ENCODE data around the gene DHPS. TPM values are rescaled to one million over a fixed set of nuclear protein-coding genes. Genes with fewer than 3 reads are reported as not detected.
"Not testable (repeated sequence)": the region's sequence is repeated elsewhere in the genome, so short reads cannot be mapped to it uniquely, and the experiment has no call there.

Gene DHPS
- total RNA-seq, 1 experiment from 2014 or later, result 86.4 TPM

- peaks cover 10% of the 10 kb centered on the region for H3K36me3 ChIP-seq (replicated peaks; ENCODE audit: control insufficient read depth, insufficient read depth, low read length)
- H3K27me3 ChIP-seq (ENCODE audit: control insufficient read depth, insufficient read depth, low read length), result no peaks in the 10 kb centered on the region
- peak overlapping the region; percentile 81 for H3K4me3 ChIP-seq (ENCODE audit: insufficient read depth, low read depth, low read length)
- no peak for DNase-seq
These were observed 14.3 kb upstream of the DHPS start for GRCh38 chr19:12695997-12696365.

GRCh38 chr19:12695514-12695913, 13.8 kb upstream of the DHPS start:
- H3K36me3 ChIP-seq (replicated peaks; ENCODE audit: control insufficient read depth, insufficient read depth, low read length), result peaks cover 9% of the 10 kb centered on the region
- DNase-seq, result no peak
- no peaks in the 10 kb centered on the region for H3K27me3 ChIP-seq (ENCODE audit: control insufficient read depth, insufficient read depth, low read length)
- peak overlapping the region; percentile 2; the same call in 1 of the 2 replicates for H3K4me3 ChIP-seq (ENCODE audit: insufficient read depth, low read depth, low read length)

GRCh38 chr19:12695096-12695495, 13.4 kb upstream of the DHPS start:
- peaks cover 8% of the 10 kb centered on the region for H3K36me3 ChIP-seq (replicated peaks; ENCODE audit: control insufficient read depth, insufficient read depth, low read length)
- no peaks in the 10 kb centered on the region for H3K27me3 ChIP-seq (ENCODE audit: control insufficient read depth, insufficient read depth, low read length)
- no peak overlapping the region for H3K4me3 ChIP-seq (ENCODE audit: insufficient read depth, low read depth, low read length)
- DNase-seq, result no peak

- DNase-seq, result peak; percentile 37
- Histone ChIP-seq H3K4me3 (ENCODE audit: insufficient read depth, low read depth, low read length) (no peak overlapping the region), H3K27me3 (ENCODE audit: control insufficient read depth, insufficient read depth, low read length) (no peaks in the 10 kb centered on the region), H3K36me3 (replicated peaks; ENCODE audit: control insufficient read depth, insufficient read depth, low read length) (peaks cover 4% of the 10 kb centered on the region)
These were observed 13.0 kb upstream of the DHPS start for GRCh38 chr19:12694641-12695040.

- no peak for DNase-seq
These were observed 11.3 kb upstream of the DHPS start for GRCh38 chr19:12692960-12693359.

GRCh38 chr19:12689581-12690216, 8.0 kb upstream of the DHPS start:
- no peak overlapping the region for H3K4me3 ChIP-seq (ENCODE audit: insufficient read depth, low read depth, low read length)
- peaks cover 2% of the 10 kb centered on the region; the same call in 1 of the 2 replicates for H3K36me3 ChIP-seq (replicated peaks; ENCODE audit: control insufficient read depth, insufficient read depth, low read length)
- H3K27me3 ChIP-seq (ENCODE audit: control insufficient read depth, insufficient read depth, low read length), result no peaks in the 10 kb centered on the region
- DNase-seq, result peak; percentile 52

More at GRCh38 chr19:12692960-12693359, 11.3 kb upstream of the DHPS start:
- Histone ChIP-seq H3K27me3 (ENCODE audit: control insufficient read depth, insufficient read depth, low read length) (no peaks in the 10 kb centered on the region), H3K36me3 (replicated peaks; ENCODE audit: control insufficient read depth, insufficient read depth, low read length) (peaks cover 2% of the 10 kb centered on the region; the same call in 1 of the 2 replicates), H3K4me3 (ENCODE audit: insufficient read depth, low read depth, low read length) (no peak overlapping the region)

- peaks cover 2% of the 10 kb centered on the region; the same call in 1 of the 2 replicates for H3K36me3 ChIP-seq (replicated peaks; ENCODE audit: control insufficient read depth, insufficient read depth, low read length)
- DNase-seq, result no peak
- no peak overlapping the region for H3K4me3 ChIP-seq (ENCODE audit: insufficient read depth, low read depth, low read length)
- H3K27me3 ChIP-seq (ENCODE audit: control insufficient read depth, insufficient read depth, low read length), result no peaks in the 10 kb centered on the region
These were observed 7.3 kb upstream of the DHPS start for GRCh38 chr19:12689012-12689411.

- Histone ChIP-seq H3K27me3 (ENCODE audit: control insufficient read depth, insufficient read depth, low read length) (no peaks in the 10 kb centered on the region), H3K4me3 (ENCODE audit: insufficient read depth, low read depth, low read length) (no peak within 1 kb of the TSS), H3K36me3 (replicated peaks; ENCODE audit: control insufficient read depth, insufficient read depth, low read length) (no peaks in the 10 kb centered on the region)
- peak; percentile 56 for DNase-seq
These were observed 6.0 kb upstream of the DHPS start, which contains the start of gene GNG14 for GRCh38 chr19:12687496-12688196. GNG14 (plus strand) TSS chr19:12687998; CDS start chr19:12688049, 51 bp downstream.

GRCh38 chr19:12685831-12686230, 4.2 kb upstream of the DHPS start:
- H3K4me3 ChIP-seq (ENCODE audit: insufficient read depth, low read depth, low read length), result no peak overlapping the region
- no peak for DNase-seq
- H3K36me3 ChIP-seq (replicated peaks; ENCODE audit: control insufficient read depth, insufficient read depth, low read length), result no peaks in the 10 kb centered on the region
- no peaks in the 10 kb centered on the region for H3K27me3 ChIP-seq (ENCODE audit: control insufficient read depth, insufficient read depth, low read length)

GRCh38 chr19:12680034-12680433, 1.6 kb downstream of the DHPS start:
- Histone ChIP-seq H3K36me3 (replicated peaks; ENCODE audit: control insufficient read depth, insufficient read depth, low read length) (peaks cover 25% of the 10 kb centered on the region), H3K27me3 (ENCODE audit: control insufficient read depth, insufficient read depth, low read length) (no peaks in the 10 kb centered on the region), H3K4me3 (ENCODE audit: insufficient read depth, low read depth, low read length) (no peak overlapping the region)
- DNase-seq, result no peak

- H3K27me3 ChIP-seq (ENCODE audit: control insufficient read depth, insufficient read depth, low read length); DNase-seq; H3K4me3 ChIP-seq (ENCODE audit: insufficient read depth, low read depth, low read length): not testable (repeated sequence)
- peaks cover 30% of the 10 kb centered on the region for H3K36me3 ChIP-seq (replicated peaks; ENCODE audit: control insufficient read depth, insufficient read depth, low read length)
These were observed 3.6 kb downstream of the DHPS start for GRCh38 chr19:12678039-12678438.

- H3K27me3 ChIP-seq (ENCODE audit: control insufficient read depth, insufficient read depth, low read length), result no peaks in the 10 kb centered on the region
- no peak for DNase-seq
- H3K36me3 ChIP-seq (replicated peaks; ENCODE audit: control insufficient read depth, insufficient read depth, low read length), result peaks cover 30% of the 10 kb centered on the region
- H3K4me3 ChIP-seq (ENCODE audit: insufficient read depth, low read depth, low read length), result no peak overlapping the region
These were observed 4.8 kb downstream of the DHPS start for GRCh38 chr19:12676928-12677327.

GRCh38 chr19:12676384-12676792, 5.3 kb downstream of the DHPS start:
- no peak overlapping the region for H3K4me3 ChIP-seq (ENCODE audit: insufficient read depth, low read depth, low read length)
- DNase-seq, result peak; percentile 96

GRCh38 chr19:12675940-12676339, 5.7 kb downstream of the DHPS start:
- no peak for DNase-seq
- Histone ChIP-seq H3K36me3 (replicated peaks; ENCODE audit: control insufficient read depth, insufficient read depth, low read length) (peaks cover 30% of the 10 kb centered on the region), H3K27me3 (ENCODE audit: control insufficient read depth, insufficient read depth, low read length) (no peaks in the 10 kb centered on the region)

More at GRCh38 chr19:12676384-12676792, 5.3 kb downstream of the DHPS start:
- Histone ChIP-seq H3K36me3 (replicated peaks; ENCODE audit: control insufficient read depth, insufficient read depth, low read length) (peaks cover 30% of the 10 kb centered on the region), H3K27me3 (ENCODE audit: control insufficient read depth, insufficient read depth, low read length) (no peaks in the 10 kb centered on the region)

GRCh38 chr19:12675399-12675798, 6.3 kb downstream of the DHPS start:
- H3K36me3 ChIP-seq (replicated peaks; ENCODE audit: control insufficient read depth, insufficient read depth, low read length), result peaks cover 30% of the 10 kb centered on the region
- no peak for DNase-seq
- no peak overlapping the region for H3K4me3 ChIP-seq (ENCODE audit: insufficient read depth, low read depth, low read length)
- no peaks in the 10 kb centered on the region for H3K27me3 ChIP-seq (ENCODE audit: control insufficient read depth, insufficient read depth, low read length)

More at GRCh38 chr19:12675940-12676339, 5.7 kb downstream of the DHPS start:
- H3K4me3 ChIP-seq (ENCODE audit: insufficient read depth, low read depth, low read length), result no peak overlapping the region
